Measurements from ENCODE around the gene DMD.

GRCh38 chrX:33188881-33189280, 22.5 kb downstream of the DMD start:
- TF ChIP-seq NRF1 (IDR thresholded peaks at IDR 0.05; ENCODE audit: low read depth, low read length) (no peak), CTCF (IDR thresholded peaks at IDR 0.05; ENCODE audit: control extremely low read depth in 1 of 3, insufficient read depth in 1 of 3, low read depth in 1 of 3, low read length in 3 of 3) (no peak)

Measured in H1 (cell line).